ENCODE data around the gene CDR2.

DNA sequence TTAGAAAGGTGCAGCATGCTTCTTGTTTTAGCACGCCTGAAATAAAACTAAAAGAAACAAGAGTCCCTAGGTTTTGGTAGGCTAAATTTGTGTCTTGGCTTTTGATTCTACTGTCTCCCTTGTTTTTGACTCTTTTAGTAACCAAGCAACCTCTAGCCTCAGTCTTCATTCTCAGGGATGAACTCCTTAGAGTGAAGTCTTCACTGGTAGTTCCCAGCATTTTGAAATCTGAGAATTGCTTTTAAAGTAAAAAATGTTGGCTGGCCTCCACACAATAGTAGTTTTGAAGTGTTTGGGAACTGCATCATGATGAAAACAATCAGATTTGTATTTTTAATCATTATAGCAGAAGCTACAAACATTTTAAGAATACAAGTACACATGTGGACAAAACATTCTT lies 6.1 kb upstream of the CDR2 start:
- TF ChIP-seq, protein P1, sequence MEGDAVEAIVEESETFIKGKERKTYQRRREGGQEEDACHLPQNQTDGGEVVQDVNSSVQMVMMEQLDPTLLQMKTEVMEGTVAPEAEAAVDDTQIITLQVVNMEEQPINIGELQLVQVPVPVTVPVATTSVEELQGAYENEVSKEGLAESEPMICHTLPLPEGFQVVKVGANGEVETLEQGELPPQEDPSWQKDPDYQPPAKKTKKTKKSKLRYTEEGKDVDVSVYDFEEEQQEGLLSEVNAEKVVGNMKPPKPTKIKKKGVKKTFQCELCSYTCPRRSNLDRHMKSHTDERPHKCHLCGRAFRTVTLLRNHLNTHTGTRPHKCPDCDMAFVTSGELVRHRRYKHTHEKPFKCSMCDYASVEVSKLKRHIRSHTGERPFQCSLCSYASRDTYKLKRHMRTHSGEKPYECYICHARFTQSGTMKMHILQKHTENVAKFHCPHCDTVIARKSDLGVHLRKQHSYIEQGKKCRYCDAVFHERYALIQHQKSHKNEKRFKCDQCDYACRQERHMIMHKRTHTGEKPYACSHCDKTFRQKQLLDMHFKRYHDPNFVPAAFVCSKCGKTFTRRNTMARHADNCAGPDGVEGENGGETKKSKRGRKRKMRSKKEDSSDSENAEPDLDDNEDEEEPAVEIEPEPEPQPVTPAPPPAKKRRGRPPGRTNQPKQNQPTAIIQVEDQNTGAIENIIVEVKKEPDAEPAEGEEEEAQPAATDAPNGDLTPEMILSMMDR (IDR thresholded peaks at IDR 0.05; ENCODE audit: insufficient read depth, low read length, poor library complexity, severe bottlenecking): no peak
- no peak for TF ChIP-seq EZH2phosphoT487 (conservative IDR thresholded peaks at IDR 0.05; ENCODE audit: low read length)
